ENCODE data around the gene STAP2. TPM values are rescaled to one million over a fixed set of nuclear protein-coding genes. Genes with fewer than 3 reads are reported as not detected.

Gene STAP2
- total and polyA plus RNA-seq, 9 of the 15 experiments (the other 6 are each of a cell fraction or from before 2014, with no cell fraction given): 1.2 to 9.8 (median 4.5) TPM

GRCh38 chr19:4337906-4338440 is 654 bp downstream of the STAP2 start:
- Histone ChIP-seq H3K27me3 (ENCODE audit: control insufficient read depth in 2 of 2, insufficient read depth in 2 of 2, low read length in 2 of 2) (no peaks in the 10 kb centered on the region), H3K9ac (ENCODE audit: insufficient read depth in 1 of 2, low read depth in 2 of 2, low read length in 2 of 2) (peak overlapping the region; percentile 58 to 92), H3K9me3 (replicated peaks; ENCODE audit: control insufficient read depth, insufficient read depth, low read depth, low read length) (no peaks in the 10 kb centered on the region), H4K20me1 (replicated peaks; ENCODE audit: control insufficient read depth, insufficient read depth, low read length) (no peaks in the 10 kb centered on the region), H3K4me3 (no peak overlapping the region; the same call in 1 of the 2 replicates), H3K79me2 (ENCODE audit: control insufficient read depth, insufficient read depth, low read length) (no peaks in the 10 kb centered on the region), H3K27ac (ENCODE audit: extremely low read depth, low read depth, low read length) (peak overlapping the region; percentile 47; the same call in 2 of the 3 replicates), H3K4me2 (ENCODE audit: insufficient read depth, low read length) (peak overlapping the region; percentile 73), H3K9me1 (ENCODE audit: control insufficient read depth, insufficient read depth, low read length) (no peaks in the 10 kb centered on the region), H2AFZ (ENCODE audit: low read depth, low read length) (peak overlapping the region; percentile 70), H3K36me3 (ENCODE audit: control insufficient read depth, insufficient read depth, low read length) (no peaks in the 10 kb centered on the region), H3K4me1 (replicated peaks in 1 of 2; ENCODE audit: control insufficient read depth in 2 of 2, insufficient read depth in 2 of 2, low read length in 2 of 2) (peaks cover 9 to 20% of the 10 kb centered on the region in 2 experiments; a peak in 4 of 5 replicates)
- ATAC-seq: peak; percentile 7; the same call in 1 of the 3 replicates
- ChIA-PET POLR2A (interaction anchor here (0.6 to 1.5 kb wide), 4 partner anchors 9 to 26 kb away, joined by 3 to 7 read pairs (median 3); no protein-coding TSS in a partner anchor), CTCF (ENCODE audit: low intra/inter-chr PET ratio) (no interaction called here)
- in situ Hi-C loops (cut with MboI) (no loop called here), intact Hi-C loops (cut with micrococcal nuclease) (no loop called here)
- peak; percentile 79 for FAIRE-seq
- 5% methylated on average over 12 of the region's 14 CpGs for WGBS (ENCODE audit: insufficient coverage, low coverage, missing lambda C conversion rate)
- BruUV-seq (replicated peaks): no TSS peak
- DNase-seq (ENCODE audit: extremely low read depth in 1 of 4, low spot score in 3 of 4): peak in 2 of 4 experiments; percentile 17 to 75
- TF ChIP-seq STAT6 (CRISPR knock-in tag; IDR thresholded peaks at IDR 0.05) (no peak), ASH1L (IDR thresholded peaks at IDR 0.05; ENCODE audit: borderline replicate concordance, low read depth, partially characterized antibody) (no peak), DNMT1 (IDR thresholded peaks at IDR 0.05) (no peak), CBX1 (IDR thresholded peaks at IDR 0.05; ENCODE audit: low read depth) (no peak), RCOR1 (IDR thresholded peaks at IDR 0.05; ENCODE audit: borderline replicate concordance in 1 of 2, low read depth in 2 of 2, low read length in 2 of 2) (peak in 1 of 2 experiments; percentile 71; a peak in 1 of 4 replicates), BHLHE40 (IDR thresholded peaks at IDR 0.05; ENCODE audit: low read length) (peak; percentile 26; the same call in 1 of the 2 replicates), ESRRA (IDR thresholded peaks at IDR 0.05; ENCODE audit: borderline replicate concordance, low read depth) (0 out of 2 replicates have a peak, but pooled peaks have one; percentile 30), MAZ (CRISPR knock-in tag; conservative IDR thresholded peaks at IDR 0.05 in 1 of 2, IDR thresholded peaks at IDR 0.05 in 1 of 2) (peak in 1 of 2 experiments; percentile 64; a peak in 2 of 4 replicates), ATF7 (IDR thresholded peaks at IDR 0.05) (no peak), ZNF232 (CRISPR knock-in tag; IDR thresholded peaks at IDR 0.05) (no peak), NRF1 (conservative IDR thresholded peaks at IDR 0.05 in 1 of 2, IDR thresholded peaks at IDR 0.05 in 1 of 2) (no peak), ETS1 (conservative IDR thresholded peaks at IDR 0.05; ENCODE audit: control insufficient read depth, low read depth, low read length) (no peak), PHB2 (IDR thresholded peaks at IDR 0.05; ENCODE audit: low read depth) (no peak), VEZF1 (CRISPR knock-in tag; IDR thresholded peaks at IDR 0.05) (peak; percentile 65), POLR2H (tag; IDR thresholded peaks at IDR 0.05; ENCODE audit: low read depth) (no peak), SLC30A9 (CRISPR knock-in tag; IDR thresholded peaks at IDR 0.05) (no peak), GTF2E2 (tag; IDR thresholded peaks at IDR 0.05) (no peak)
